NCI-H1694 (cell line): Measurements from ENCODE around the gene LCE2D.

Experiments
- DNase-seq: peaks from one replicate; lab custom pipeline; 2025; lab: John Stamatoyannopoulos, UW

LCE2D gene

DNA sequence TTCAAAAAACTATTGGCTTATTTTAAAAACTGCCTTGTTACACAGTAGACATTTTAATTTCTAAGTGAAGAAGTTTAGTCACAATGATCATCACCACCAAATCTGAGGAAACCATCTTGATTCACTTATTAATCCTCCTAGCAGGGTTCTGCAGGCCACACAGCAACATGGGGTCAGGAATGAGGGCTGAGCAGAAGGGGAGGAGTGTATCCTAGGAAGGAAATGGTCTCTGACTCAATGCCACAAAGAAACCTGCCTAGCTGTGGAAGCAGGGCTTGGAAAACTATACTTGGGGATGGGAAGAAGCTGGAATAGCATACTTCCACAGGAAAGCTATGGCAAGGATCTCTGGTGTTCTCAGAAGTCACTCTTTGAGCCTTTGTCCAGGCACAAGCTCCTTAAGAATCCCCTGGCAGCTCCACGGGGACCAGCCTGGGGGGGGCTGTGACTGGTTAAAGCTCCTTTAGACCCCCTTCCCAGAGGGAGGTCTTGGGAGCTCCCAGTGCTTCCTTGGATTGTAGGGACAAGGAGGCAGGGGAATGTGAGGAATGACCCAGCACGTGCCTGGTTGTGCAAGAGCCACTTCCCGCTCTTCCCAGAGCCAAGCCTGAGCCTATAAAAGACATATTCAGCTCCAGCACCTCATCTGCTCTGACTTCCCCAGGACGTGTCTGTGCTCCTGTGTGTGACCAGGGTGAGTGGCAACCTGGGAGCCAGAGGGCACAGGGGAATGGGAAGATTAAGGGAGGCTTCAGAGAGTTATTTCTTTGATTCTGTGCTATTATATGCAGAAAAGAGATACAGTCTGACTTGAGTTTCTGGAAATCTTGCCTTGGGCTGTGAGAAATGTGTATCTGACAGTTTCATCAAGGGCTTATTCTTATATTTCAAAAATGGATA lies 34.8 kb downstream of the LCE2D start, which contains the start of gene LCE2A:
Gene LCE2A (plus strand): TSS at position 645 of the 900 bp plus-strand sequence. CDS start 557 bp downstream, outside the sequence.
- no peak for DNase-seq

- no peak for DNase-seq
These were observed 36.6 kb downstream of the LCE2D start for GRCh38 chr1:152699746-152700145.

DNA sequence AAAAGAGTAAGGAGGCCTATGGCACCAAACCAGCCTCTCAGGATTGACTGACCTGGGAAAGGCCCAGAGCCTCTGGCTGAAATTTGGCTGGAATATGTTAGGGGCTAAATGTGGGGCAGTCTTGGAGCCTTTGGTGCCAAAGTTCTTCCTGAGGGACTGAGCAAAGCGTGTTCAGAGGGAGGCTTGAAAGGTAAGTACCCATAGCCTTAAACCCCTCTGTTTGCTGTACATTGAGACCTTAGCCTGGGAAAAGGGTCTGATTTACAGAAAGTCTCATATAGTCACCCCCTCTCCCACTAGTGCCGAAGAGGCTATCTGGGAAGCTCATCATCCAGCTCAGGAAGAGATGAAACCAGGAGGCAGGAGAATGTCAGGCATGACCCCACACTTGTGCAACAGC lies 44.7 kb downstream of the LCE2D start, which contains the start of gene LCE4A:
Gene LCE4A (plus strand): TSS at position 301 of the 400 bp plus-strand sequence. CDS start 916 bp downstream, outside the sequence.
- DNase-seq = no peak
